DMS53 (cell line): ENCODE measurements around the gene THADA.
A peak's percentile ranks its signal among the peaks of the same experiment; 100 is the strongest.
"Not testable (repeated sequence)": the region's sequence is repeated elsewhere in the genome, so short reads cannot be mapped to it uniquely, and the experiment has no call there.

ENCODE experiments used
- DNase-seq: peaks from one replicate; lab custom pipeline; 2025; lab: John Stamatoyannopoulos, UW

Gene THADA

DNA sequence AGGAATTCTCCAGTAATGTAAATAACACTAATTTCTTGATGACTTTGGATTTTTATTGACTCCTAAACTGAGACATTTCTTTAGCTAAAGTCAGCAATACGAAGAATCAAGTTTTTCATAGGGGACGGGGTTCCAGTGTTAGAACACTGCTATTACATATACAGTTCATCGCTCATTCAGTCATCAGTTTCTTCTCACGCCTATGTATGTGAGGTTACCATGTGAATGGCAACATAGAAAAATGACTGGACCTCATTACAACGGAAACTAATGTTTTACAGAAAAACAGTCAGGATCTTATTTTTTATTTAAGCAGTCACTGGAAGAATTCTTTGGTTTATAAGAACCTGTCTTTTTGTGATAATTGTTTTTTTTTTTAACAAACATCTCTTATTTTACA, 56.4 kb downstream of the THADA start:
- DNase-seq: no peak

DNA sequence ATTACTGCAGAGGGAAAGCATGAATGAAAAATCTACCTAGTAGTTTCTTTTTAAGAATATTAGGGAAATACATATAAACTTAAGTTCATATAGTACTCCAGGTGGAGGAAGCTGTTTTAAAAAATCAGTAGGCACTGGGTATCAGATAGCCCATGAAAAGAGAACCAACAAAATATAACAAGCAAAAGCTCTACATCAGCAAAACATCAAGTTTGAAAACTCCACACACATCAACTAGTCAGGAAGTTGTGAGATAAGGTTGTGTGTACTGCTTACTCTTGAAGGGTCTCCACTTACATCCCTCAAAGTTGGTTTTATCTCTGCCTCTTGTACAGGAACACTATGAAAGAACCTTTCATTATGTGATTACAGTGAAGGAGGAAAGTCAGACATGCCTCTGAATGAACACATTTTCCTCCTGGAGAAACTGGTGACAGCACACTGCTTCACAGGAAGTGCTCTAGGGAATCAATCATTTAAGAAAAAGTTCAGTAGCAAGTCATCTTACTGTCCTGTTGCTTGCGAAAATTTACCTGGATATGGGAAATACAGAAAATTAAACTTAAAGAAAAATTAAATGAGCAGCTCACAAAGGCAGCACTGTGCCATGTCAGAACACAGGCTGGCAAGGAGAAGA, 57.7 kb downstream of the THADA start:
- no peak for DNase-seq

DNA sequence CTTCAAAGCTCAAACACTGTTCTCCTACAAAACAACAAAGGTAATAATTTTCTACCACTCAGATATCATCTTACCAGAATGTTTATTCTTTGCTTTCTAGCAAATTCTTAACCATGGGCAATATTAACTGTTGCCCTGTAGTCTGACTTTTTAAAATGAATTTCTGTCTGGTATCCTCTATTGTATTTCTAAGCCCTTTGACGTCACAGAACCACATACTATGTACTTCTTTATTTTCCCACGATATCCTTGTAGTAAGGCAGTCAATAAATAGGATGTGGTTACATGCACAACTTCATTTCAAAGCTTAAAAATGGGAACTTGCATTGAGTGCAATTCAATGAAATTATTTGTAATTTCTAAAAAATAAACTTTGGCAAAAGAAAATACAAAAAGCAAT, 58.7 kb downstream of the THADA start:
- DNase-seq: no peak

DNA sequence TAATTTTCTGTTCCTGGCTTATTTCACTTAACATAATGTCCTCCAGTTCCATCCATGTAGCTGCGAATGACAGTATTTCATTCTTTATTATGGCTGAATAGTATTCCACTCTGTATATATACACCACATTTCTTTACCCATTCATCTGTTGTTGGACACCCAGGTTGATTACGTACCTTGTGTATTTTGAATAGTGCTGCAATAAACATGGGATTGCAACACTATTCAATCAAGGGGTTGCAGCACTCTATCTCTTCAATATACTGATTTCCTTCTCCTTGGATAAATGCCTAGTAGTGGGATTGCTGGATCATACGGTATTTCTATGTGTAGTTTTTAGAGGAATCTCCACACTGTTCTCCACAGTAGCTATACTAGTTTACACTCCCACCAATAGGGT, 61.3 kb downstream of the THADA start:
- DNase-seq: no peak

DNA sequence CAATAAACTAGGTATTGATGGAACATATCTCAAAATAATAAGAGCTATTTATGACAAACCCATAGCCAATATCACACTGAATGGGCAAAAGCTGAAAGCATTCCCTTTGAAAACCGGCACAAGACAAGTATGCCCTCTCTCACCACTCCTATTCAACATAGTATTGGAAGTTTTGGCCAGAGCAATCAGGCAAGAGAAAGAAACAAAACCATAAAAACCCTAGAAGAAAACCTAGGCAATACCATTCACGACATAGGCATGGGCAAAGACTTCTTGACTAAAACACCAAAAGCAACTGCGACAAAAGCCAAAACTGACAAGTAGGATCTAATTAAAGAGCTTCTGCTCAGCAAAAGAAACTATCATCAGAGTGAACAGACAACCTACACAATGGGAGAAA, 63.3 kb downstream of the THADA start:
- DNase-seq: not testable (repeated sequence)

DNA sequence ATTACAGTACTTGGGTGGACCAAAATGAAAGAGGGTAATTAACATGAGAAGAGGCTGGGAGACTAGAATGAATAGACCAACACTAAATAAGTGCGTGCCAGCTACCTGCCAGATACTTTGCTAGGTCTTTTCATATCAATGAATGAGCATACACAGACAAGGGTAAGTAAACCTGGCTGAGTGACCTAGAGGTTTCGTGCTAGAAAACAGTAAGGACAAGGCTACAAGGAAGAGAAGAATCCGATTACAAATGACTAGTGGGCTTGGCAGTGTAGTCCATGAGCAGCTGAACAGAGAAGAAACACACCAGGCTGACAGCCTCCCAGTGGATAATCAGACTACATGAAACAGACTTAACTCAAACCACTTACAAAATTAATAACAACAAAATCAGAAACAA, 64.6 kb downstream of the THADA start:
- no peak for DNase-seq

DNA sequence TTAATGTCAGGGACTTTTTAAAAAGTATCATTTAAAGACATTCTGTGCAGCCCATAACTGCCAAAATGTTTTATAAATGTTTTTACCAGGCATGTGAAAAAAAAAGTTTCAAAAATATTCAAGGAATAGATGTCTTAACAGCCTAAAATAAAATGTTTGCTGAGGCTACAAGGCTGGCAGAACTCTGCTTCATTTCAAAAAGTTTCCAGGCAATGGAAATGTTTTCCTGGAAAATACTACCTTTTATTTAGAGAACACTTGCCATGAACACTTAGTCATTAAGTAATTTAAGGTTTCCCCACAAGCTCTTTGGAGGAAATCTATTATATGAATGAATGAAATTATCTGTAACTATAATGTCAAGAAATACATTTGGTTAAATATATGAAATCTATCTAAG, 68.8 kb downstream of the THADA start:
- DNase-seq: no peak

DNA sequence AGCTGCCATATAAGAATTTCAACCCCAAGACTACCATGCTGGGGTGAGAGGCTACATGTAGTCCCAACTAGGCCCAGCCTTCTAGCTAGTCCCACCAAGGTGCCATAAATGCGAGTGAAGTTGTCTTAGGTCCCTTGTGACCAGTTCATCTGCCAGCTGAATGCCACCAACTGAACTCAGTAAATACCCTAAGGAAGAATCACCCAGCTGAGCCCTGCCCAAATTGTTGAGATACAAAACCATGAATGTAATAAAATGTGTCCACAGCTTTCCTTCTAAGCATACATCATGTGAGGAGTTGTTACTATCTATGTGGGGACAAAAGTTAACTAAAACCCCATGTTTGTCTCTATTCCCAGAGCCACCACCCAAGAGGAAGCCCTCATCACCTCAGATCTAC, 70.3 kb downstream of the THADA start:
- DNase-seq: no peak

DNA sequence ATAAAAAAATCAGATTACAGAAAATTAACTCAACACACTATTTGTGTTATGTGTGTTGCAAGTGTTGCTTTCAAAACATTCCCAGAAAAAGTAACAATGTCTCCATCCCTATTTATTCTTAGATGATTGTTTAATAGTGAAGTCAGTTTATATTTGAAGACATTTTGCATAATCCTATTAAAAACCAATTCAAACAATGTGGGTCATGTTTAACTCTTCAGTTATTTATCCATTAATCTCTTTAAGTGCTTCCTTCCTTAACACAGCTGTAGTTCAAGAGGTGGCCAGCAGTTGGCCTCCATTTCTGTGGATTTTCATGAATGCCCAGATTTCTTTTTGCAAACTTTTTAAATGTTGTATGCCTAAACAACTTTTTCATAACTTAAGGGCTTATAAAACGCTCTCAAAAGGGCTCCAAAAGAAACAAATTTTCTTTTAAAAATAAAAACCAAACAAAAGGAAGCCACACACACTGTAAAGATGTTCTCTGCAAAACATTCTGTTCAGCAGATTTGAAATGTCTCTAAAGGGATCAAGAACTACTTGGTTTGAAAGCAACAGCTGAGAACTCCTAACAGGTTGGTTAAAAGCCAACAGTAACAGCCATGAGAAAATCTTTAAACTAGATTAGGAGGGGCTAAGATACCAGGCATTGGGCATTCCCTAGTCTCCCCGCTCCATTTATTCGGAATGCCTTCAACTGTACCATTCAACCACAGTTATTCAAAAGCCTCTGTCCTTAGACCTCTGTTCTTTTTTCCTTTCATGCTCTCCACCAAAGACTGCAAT, 71.5 kb downstream of the THADA start:
- DNase-seq: peak; percentile 40

DNA sequence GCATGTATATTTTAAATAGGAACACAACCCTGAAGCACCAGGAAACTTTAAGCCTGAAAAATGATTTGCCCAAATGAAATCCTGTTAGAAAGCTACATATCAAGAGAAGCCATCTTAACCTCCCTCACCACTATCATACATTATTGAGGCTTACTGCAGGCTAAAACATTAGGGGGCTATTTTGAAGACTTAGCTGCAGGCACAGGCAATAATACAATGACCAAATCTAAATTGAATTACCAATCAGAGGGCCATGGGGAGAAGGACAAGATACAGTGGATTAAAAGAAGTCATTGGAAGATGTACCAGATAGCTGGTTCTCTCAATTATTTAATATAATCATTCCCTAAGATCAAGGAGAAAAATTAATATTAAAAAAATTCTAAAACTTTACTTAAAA, 73.7 kb downstream of the THADA start:
- no peak for DNase-seq

DNA sequence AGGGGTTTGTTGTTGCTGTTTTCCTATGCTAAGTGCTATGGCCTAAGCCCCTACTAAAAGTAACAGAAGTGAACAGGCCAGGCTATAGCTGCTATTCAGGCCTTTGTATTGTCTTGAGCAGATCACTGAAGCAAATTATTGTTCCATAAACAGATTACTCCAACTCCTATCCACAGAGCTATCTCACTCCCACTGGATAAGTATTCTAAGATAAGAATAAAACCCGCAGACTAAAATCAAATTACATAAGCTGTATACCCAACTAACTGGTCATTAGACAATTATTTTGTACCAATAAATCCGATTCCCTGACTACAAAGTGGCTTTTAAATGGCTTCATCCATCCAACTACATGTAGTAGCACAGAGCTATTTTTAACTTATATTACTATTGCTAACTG, 74.3 kb downstream of the THADA start:
- DNase-seq: no peak

DNA sequence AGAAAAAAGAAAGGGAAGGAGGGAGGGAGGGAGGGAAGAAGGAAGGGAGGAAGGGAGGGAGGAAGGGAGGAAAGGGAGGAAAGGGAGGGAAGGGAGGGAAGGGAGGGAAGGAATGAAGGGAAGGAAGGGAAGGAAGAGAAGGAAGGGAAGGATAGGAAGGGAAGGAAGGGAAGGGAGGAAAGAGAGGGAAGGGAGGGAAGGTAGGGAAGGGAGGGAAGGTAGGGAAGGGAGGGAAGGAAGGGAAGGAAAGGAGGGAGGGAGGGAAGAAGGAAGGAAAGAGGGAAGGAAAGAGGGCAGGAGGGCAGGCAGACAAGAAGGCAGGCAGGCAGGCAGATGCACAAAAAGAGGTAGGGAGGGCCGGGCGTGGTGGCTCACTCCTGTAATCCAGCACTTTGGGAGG, 74.9 kb downstream of the THADA start:
- DNase-seq: no peak

DNA sequence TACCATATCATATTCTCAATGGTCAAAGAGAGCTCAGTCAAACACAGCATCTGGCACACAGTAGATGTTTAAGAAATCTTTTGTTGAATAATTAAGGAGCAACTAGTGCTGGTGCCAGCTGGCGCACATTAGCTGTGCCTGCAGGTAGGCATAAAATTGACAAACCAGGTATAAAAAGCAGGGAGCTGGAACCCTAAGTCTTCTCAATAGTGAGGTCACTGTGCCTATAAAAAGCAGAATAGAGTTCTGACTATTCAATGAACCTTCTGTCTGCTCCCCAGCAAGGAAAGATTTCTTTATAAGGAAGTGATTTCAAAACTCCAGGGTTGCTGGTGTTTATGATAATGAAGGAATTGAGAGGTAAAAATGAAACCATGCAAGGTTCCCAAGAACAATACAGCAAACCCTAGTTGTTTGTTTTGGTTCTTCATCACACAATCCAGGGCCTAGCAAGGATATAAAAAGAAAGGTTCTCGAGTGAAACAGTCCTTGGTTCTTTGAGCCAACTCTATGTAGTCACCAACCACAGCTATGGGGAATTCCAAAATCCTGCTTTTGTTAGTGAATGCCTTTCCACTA, 76.1 kb downstream of the THADA start:
- DNase-seq: peak; percentile 15

DNA sequence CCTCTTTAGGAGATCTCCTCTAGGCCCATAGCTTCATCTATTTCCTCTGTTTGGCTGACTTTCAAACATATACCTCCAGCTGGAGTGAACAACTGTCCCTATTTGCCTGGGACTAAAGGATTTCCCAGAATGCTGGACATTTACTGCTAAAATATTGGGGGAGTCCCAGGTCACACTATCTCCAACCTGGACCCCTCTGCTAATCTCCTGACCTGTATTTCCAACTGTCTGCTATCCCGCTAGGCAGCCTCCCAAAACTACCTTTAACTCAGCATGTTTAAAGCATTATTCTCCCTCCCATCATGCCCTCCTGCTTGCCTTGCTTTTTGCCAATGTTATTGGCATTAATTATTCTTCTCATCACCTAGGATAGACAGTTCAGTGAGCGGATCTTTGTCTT, 77.1 kb downstream of the THADA start:
- no peak for DNase-seq

DNA sequence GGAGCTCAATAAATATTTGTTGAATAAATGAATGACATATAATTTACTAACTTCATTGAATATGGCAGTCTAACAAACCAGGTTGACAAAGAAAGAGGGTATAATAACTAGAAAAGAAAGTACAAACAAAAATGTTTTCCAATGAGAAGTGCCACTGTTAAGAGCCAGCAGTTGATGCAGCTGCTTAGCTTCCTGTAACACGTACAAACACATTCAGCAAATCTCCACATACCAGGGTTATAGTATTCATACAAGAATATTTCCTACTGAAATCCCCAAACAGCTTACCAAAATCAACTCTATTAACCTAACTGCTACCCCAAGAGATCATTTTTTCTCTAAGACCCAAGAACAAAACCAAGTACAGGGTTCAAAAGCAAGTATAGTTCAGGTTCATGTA, 77.7 kb downstream of the THADA start:
- DNase-seq: peak; percentile 27

DNA sequence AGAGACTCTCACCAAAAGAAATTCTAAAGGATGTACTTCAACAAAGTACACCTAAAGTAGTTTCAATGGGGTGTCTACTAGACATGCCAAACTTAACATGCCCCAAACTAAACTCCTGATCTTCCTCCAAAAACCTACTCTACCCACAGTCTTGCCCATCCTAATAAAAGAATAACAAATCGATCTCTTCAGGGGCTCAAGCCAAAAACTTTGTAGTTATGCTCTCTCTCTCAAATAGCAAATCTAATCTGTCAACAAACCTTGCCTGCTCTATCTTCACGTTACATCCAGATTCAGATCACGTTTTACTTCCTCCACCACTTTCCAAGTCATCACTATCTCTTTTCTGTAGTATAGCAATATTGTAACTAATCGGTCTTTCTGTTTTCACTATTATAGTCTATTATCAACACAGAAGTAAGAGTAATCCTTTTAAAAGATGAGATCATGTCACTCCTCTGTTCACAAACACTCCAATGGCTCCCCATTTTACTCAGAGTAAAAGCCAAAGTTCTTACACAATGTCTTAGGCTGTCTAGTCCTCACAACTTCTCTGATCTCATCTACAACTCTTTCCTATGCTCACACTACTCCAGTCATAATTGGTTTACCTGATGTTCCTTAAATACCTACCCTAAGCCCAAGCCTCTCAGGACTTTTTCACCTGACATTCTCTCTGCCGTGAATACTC, 79.9 kb downstream of the THADA start:
- no peak for DNase-seq

DNA sequence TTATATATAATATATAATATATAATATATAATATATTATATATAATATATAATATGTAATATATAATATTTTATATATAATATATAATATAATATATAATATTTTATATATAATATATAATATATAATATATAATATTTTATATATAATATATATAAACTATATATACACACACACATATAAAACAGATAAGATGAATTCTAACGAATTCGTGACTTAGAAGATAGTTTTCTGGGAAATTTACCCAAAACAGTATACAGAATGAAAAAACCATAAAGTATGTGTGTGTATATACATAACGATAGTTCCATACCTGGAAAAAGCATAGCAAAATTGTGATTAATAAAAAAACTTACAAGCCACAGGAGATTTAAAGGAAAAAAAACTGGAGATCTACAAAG, 80.6 kb downstream of the THADA start:
- no peak for DNase-seq

DNA sequence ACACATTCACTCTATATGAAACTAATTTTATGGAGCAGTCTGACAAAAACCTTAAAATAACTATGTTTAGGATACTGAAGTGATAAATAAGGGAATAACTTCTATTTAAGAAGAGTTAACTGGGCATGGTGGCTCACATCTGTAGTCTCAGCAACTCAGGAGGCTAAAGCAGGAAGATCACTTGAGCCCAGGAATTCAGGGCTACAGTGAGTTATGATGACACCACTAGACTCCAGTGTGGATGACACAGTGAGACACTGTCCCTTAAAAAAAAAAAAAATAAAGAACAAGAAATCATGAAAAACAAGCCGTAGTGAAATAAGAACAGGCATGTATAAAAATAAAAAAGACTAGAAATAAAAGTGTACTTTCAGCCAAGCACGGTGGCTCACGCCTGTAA, 82.0 kb downstream of the THADA start:
- no peak for DNase-seq

DNA sequence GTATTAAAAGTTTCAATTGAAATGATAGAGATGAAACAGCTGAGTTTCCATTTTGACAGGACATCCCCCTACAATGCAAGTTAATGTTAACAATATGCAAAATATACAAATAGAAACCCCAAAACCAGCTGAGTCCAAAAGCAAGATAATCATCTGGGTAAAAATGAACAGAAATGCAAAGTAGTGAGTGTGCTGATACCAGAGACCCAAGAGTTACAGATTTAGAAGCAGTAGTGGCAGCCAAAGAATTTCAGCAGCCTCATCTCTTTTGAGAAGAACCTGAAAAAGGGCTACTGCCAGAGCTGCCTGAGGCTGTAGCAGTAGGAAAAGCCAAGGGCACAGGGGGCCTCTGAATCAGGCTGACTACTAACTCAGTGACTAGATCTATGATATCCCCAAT, 82.6 kb downstream of the THADA start:
- no peak for DNase-seq

DNA sequence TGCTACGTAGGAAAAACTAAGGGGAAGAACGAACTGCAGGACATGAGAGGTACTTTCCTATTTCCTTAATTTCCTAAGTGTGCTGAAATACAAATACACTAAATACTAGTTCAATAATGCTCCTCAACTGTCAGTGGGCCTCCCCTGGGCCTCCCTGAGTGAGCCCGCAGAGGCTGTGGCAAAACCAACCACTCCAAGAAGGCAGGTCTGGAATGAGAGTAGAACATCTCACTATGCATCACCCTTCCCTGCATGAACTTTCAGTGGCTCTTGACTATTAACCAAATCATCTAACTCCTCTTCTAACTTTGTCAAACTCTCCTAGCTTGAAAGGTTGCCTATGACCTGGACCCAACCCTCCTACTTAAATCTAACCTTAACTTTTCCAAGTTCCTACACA, 84.6 kb downstream of the THADA start:
- no peak for DNase-seq

DNA sequence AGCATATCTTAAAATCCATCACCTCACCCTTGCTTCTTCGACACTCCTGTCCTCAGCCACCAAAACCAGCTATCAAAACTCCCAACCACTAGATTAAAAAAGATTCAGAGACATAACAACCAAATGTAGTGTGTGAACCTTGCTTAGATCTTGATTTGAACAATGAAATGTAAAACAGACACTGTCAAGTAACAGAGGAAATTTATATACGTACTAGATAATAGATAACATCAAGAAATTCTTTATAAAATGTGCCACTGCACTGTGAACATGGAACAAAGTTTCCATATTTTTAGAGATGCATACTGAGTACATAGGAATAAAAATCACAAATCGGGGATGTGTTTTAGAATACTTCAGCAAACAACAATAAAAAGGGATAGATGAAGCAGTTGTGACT, 86.0 kb downstream of the THADA start:
- no peak for DNase-seq

DNA sequence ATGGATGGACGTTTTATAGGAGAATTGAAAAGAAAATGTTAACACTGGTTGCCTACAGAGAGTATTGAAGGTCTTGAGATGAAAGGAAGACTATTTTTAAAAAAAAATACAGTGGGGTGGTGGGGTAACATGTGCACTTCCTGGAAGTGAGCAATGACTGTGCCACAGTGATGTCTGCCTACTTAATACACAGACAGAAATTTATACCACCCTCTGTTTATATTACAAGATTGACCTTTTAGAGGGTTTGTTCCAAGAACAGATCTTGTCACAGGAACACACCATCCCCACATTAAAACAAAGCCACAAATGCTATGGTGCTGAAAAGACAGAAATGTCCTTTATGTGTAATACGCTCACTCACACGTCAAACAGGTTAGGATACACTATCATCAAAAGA, 87.6 kb downstream of the THADA start:
- DNase-seq: no peak

DNA sequence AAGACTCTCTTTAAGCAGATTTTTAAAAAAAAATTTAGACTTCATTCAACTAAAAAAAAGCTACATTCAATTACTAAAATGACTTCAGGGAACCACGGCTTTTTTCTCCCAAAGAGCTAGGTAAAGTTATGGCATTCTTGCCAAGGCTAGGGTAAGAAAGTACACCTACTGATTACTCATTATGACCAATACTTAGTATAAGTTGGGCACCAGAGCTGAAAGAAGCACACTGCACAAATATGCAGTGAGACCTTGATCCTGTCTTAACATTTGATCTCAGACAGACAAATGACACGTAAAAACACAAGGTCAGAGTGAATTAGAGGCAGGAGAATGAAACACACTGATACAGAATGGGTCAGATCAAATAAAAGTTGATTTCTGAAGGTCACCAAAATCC, 88.7 kb downstream of the THADA start:
- DNase-seq: no peak
